GM12872 (cell line): ENCODE measurements around the gene DHX32.

Experiments
- CTCF ChIP-seq: IDR thresholded peaks from 3 replicates; pipeline ENCODE4 v1.5.1; 2011; ENCODE audit warnings: low read depth, mild to moderate bottlenecking, low read length, moderate library complexity; ENCODE audit not compliant: insufficient read depth

DHX32 gene

GRCh38 chr10:125812128-125812750 lies 68.9 kb downstream of the DHX32 start:
- no peak for TF ChIP-seq CTCF

- no peak for TF ChIP-seq CTCF
Observed at GRCh38 chr10:125811251-125811650, 69.8 kb downstream of the DHX32 start.

- TF ChIP-seq CTCF: no peak
Observed at GRCh38 chr10:125808047-125808446, 73.0 kb downstream of the DHX32 start.

GRCh38 chr10:125802739-125803138 lies 78.4 kb downstream of the DHX32 start:
- no peak for TF ChIP-seq CTCF

GRCh38 chr10:125802131-125802530 lies 79.0 kb downstream of the DHX32 start:
- no peak for TF ChIP-seq CTCF

- no peak for TF ChIP-seq CTCF
Observed at GRCh38 chr10:125801574-125801973, 79.5 kb downstream of the DHX32 start.

GRCh38 chr10:125799451-125800182 lies 81.5 kb downstream of the DHX32 start:
- no peak for TF ChIP-seq CTCF
